ENCODE measurements around the gene MYEOV. TPM values are rescaled to one million over a fixed set of nuclear protein-coding genes. Genes with fewer than 3 reads are reported as not detected.

MYEOV gene
- total RNA-seq, 4 donors from 2014 or later = 0.65 to 8.9 (median 0.83) TPM

DNA sequence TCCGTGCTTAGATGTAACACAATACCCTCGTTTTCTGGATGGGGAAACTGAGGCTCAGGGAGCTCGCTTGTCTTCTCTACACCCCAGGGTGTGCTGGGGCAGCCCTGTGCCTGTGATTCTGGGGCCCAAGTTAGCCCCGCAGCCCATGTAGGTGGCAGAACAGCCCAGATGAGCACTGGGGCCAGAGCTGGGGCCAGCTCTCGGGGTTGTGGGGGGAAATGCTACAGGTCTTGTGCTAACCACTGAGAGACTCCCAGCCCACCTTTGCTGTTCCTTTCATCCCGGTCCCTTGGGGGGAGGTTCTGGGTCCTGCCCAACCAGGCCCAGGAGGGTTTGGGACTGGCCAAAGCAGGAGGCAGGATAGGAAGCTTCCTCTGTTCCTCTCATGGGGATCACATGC is 13.5 kb downstream of the MYEOV start:
- no peak for DNase-seq (ENCODE audit: low spot score)
- TF ChIP-seq, protein P1, sequence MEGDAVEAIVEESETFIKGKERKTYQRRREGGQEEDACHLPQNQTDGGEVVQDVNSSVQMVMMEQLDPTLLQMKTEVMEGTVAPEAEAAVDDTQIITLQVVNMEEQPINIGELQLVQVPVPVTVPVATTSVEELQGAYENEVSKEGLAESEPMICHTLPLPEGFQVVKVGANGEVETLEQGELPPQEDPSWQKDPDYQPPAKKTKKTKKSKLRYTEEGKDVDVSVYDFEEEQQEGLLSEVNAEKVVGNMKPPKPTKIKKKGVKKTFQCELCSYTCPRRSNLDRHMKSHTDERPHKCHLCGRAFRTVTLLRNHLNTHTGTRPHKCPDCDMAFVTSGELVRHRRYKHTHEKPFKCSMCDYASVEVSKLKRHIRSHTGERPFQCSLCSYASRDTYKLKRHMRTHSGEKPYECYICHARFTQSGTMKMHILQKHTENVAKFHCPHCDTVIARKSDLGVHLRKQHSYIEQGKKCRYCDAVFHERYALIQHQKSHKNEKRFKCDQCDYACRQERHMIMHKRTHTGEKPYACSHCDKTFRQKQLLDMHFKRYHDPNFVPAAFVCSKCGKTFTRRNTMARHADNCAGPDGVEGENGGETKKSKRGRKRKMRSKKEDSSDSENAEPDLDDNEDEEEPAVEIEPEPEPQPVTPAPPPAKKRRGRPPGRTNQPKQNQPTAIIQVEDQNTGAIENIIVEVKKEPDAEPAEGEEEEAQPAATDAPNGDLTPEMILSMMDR (IDR thresholded peaks at IDR 0.05) = no peak
- no peak for ATAC-seq (ENCODE audit: low FRiP score)

DNA sequence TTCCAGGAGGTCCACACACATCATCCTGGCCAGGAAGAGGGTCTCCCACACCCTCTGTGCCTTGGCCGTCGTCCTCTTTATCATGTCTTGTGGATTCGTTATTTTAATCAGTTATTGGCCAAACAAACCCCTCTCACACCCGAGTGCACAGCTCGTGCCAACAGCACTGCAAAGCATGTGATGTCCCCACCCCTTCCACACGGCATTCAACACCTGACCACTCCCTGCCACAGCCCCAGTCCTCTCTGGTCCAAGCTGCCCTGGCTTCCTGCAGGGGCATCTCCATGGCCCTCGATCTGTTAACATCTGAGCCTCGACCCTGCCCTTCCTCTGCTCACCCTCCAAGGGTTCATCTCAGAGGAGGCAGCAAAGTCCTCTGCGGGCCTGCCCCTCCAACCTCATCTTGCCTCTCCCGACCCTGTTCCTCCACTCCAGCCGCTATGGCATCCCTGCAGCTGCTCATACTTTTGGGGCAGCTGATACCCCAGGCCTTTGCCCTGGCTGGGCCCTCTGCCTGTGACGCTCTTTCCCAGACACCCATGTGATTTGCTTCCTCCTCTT is 14.0 kb downstream of the MYEOV start:
- no peak for ATAC-seq (ENCODE audit: low FRiP score)
- DNase-seq (ENCODE audit: low spot score) = no peak
- TF ChIP-seq, protein P1 (IDR thresholded peaks at IDR 0.05) = no peak

DNA sequence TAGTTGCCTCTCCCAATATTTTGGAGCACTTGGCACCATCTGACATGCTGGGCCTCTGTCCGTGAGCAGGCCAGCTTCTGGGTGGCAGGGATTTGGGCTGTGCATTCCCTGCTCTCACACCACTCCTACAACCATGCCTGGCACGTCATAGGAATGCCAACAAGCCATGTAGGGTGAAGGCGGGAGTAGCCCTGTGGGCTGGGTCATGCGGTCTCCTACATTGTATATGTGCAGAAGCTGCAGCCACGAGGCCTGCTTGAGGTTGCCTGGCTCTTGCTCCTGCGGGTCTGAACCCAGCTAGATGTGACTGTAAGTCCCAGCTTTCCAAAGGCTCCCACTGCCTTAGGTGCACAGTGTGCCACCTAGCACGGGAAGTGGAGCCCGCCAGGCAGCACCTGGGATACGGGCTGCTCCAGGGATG is 14.5 kb downstream of the MYEOV start:
- TF ChIP-seq, protein P1 (IDR thresholded peaks at IDR 0.05) = no peak
- ATAC-seq (ENCODE audit: low FRiP score) (no peak), DNase-seq (ENCODE audit: low spot score) (no peak)

DNA sequence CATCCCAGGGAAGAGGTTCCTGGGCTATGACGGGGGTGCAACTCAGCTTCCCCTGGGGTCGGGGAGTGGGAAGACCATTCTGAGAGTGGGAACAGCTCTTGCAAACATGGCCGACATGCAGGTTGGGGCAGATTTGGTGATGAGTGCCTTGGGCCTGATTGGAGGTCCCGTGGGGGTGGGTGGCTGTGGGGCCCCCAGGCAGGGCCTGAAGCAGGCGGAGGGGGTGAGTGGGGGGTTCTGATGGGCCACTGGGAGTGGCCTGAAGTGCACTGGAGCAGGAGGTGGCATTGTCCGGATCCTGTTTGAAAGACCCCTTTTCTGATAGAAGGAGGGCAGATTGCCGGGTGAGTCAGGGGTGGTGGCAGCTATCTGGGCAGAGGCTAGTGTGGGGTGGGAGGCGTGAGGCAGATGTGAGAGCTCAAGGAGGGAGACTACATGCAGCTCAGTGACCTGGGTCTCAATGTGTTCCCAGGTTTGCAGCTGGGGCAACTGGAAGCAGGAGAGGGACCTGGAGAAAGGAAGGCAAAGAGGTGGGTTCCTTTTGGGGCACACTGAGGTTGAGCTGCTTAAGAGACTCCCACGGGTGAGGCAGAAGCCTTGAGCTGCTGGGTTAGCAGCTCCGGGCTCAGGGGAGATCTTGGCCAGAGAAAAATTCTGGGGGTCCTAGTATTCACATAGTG is 15.1 kb downstream of the MYEOV start:
- DNase-seq (ENCODE audit: low spot score) = no peak
- no peak for ATAC-seq (ENCODE audit: low FRiP score)
- TF ChIP-seq, protein P1 (IDR thresholded peaks at IDR 0.05) = no peak

DNA sequence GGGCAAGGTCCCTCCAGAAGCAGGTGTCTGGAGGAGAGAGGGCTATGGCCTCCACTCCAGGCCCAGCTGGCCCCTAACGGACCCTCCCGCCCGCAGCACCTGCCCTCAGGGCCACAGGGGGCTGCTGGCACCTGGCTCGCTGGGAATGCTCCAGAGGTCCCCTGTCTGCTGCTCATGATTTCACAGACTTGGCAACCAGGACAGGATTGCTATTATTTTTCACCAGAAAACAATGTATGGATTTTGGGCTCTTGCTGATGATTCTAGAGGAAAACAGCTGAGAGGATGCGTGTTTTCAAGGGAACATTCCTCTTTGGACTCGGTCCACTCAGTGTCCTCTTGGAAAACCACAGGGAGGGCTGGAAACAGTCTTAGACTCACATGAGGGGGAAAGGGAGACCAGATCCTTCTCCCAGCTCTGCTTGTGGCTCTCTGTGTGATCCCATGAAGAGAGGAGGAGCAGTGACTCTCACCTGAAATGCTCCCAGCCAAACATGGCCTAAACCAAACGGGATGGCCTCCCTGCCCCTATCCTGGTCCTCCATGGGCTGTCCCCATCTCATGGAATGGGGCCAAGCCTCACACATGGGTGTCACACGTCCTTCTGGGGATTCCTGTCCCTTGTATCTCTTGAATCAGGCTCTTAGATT is 15.8 kb downstream of the MYEOV start:
- no peak for DNase-seq (ENCODE audit: low spot score)
- no peak for ATAC-seq (ENCODE audit: low FRiP score)
- TF ChIP-seq, protein P1 (IDR thresholded peaks at IDR 0.05) = no peak

DNA sequence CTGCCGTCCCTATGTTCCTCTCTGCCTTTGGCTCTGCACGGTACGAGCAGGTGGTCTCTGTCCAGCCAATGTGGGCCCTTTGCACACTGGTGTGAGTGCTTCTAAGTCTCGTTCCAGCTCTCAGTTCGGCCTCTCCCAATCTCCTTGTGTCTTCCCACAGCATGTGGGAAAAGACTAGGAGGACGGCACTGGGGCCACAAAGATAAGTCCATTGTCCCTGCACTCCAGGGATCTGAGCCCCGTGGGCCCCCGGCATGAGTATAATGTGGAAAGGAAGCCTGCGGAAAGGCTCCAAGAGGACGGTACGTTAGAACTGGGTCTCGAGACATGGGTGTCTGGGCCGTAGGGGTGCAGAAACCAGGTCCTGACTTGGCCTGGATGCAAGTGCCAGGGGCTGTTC is 16.4 kb downstream of the MYEOV start:
- TF ChIP-seq, protein P1 (IDR thresholded peaks at IDR 0.05) = no peak
- ATAC-seq (ENCODE audit: low FRiP score) (no peak), DNase-seq (ENCODE audit: low spot score) (no peak)
